AG20443 (cell line): ENCODE results near the gene PACC1.
"Not testable (repeated sequence)": the region's sequence is repeated elsewhere in the genome, so short reads cannot be mapped to it uniquely, and the experiment has no call there.

Source experiments
- DNase-seq: peaks from one replicate; pipeline ENCODE4 v3.0.0; 2012; ENCODE audit warnings: low spot score, mixed read lengths

Gene PACC1

DNA sequence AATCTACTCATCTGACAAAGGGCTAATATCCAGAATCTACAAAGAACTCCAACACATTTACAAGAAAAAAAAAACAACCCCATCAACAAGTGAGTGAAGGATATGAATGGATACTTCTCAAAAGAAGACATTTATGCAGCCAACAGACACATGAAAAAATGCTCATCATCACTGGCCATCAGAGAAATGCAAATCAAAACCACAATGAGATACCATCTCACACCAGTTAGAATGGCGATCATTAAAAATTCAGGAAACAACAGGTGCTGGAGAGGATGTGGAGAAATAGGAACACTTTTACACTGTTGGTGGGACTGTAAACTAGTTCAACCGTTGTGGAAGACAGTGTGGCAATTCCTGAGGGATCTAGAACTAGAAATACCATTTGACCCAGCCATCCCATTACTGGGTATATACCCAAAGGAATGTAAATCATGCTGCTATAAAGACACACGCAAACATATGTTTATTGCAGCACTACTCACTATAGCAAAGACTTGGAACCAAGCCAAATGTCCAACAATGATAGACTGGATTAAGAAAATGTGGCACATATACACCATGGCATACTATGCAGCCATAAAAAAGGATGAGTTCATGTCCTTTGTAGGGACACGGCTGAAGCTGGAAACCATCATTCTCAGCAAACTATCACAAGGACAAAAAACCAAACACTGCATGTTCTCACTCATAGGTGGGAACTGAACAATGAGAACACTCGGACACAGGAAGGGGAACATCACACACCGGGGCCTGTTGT, 18.8 kb downstream of the PACC1 start:
- DNase-seq: not testable (repeated sequence)

DNA sequence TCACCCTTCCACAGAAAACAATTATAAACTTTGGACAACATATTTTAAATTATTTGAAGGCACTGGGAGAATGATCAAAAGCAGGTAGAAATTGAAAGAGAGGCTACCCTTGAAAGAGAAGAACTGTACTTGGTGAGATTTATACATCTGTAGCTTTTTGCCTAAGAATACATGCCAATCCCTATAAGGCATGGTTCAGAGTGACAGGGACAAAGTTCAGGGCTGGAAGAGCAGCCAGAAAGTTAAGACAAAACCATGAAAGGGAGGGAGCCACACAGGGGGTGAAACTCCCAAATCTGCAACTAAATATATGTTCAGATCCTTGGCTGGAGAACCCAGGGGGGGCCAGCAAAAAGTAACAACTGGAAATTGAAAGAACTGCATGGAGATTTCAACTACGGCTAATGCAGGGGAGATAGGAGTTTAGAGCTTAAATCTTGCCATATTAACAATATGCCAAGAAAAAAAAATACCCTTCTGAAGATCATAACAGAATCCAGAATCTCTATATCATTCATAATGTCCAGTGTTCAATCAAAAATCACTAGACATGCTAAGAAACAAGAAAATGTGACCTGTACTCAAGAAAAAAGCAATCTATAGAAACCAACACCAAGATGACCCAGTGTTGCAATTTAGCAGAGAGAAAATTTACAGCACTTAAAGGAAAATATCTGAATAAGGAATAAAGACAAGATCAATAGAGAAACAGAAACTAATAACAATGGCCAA, 25.5 kb downstream of the PACC1 start:
- no peak for DNase-seq

DNA sequence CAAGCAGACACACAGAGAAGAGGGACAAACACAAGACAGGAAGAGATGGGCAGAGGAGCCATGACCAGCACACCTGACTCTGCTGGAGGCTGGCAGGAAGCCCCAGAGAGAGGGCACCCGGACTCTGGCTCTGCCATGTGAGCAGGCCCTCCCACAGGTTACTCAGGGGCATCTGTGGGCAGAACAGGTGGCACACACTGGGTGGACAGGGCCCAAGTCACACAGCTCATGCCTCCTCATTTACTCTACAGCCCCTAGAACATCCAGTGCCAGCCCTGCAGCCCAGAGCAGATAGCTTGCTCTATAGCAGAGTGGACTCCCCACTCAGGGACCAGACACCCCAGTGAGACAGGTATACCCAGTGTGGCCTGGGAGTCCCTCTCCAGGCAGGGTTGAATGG, 28.7 kb downstream of the PACC1 start:
- no peak for DNase-seq

DNA sequence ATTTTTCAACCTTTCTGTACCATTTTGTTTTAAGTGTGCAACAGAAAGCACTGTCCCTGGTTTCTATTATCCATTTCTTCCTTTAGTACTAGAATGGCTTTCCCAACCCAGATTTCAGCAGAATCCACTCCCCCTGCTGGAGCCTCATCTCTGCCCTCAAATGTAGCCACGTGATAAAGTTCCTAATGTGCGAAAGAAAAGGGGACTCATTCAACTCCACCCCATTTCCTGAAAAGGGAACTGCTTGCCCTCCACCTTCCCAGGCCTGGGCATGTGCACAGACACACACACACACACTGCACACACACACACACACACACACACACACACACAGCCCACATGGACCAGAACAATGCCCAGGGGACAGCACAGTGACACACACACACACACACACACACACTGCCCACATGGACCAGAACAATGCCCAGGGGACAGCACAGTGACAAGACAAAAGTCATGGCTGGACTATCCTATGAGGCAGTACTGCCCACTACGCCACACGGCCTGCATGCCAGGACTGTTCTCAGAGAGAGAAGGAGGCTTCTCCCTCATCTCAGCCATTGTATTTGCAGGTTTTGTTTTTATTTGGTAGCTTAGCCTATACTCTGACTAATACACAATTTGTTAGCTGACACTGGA, 33.2 kb downstream of the PACC1 start:
- no peak for DNase-seq

DNA sequence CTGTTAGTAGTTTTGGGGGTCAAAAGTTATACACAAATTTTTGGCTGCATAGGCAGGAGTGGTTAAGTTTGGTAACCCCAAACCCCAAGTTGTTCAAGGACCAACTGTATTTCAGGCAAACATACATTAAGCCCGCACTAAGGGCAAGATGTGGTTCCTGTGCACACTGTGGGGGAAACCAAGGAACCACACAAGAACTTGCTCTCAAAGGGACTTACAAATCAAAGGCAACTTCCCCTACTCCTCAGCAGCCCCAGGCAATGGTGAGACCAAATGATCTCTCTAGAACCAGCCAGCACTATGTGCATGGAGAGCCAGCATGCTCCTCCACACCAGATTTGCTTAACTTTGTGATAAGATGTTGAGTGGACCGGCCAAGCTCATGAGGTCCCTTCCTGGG, 35.3 kb downstream of the PACC1 start:
- no peak for DNase-seq

DNA sequence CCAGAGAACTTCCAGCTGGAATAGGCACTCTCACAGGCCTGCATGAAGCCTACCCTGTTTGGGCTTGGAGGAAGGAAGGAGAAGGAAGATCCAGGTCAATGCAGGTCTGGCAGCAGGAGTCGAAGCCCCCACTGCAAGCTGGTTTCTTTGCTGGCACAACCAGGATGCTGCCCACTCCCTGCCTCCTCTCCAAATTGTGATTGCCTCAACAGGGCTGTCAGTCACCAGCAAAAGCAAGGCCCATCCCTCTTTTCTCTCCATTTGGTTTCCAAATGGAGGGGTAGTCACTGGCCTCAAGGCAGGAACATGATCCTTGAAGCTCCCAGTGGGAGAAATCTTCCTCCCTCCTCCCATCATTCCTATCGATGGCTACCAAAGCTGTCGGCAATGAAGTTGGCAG, 37.0 kb downstream of the PACC1 start:
- DNase-seq: no peak

DNA sequence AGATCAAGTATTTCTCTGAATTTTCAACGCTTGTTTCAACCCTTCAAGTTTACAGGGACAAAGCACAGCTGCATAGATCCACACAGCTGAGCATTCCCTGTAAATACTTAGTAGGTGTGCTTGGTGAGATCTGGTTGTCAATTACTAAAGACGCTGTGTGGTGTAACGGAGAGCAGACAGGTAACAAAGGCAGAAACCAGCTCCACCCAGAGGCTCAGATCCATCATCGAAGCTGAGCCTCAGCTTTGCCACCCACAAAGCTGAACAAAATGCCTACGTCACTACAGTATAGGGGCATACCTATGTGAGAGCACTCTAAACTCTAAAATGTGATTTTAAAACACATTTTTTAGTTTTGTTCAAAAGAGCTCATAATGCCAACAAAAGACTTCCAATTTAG, 38.7 kb downstream of the PACC1 start:
- no peak for DNase-seq

DNA sequence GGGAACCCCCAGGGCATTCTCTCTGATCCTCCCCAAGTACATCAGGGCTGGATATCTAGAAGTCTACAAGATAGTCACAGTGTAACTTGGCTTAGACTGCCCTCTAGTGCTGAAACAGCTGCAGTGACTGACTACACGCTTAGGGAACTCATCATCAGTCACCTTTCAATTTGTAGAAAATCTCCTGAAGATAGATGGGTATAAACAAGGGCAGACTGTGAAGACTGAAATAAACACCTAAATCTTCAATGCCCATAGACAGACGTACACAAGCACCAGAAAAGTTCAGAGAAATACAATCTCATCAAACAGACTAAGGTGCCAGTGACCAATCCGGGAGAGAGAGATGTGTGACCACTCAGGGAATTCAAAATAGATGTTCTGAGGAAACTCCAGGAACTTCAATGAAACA, 46.6 kb downstream of the PACC1 start:
- peak; percentile 79 for DNase-seq

DNA sequence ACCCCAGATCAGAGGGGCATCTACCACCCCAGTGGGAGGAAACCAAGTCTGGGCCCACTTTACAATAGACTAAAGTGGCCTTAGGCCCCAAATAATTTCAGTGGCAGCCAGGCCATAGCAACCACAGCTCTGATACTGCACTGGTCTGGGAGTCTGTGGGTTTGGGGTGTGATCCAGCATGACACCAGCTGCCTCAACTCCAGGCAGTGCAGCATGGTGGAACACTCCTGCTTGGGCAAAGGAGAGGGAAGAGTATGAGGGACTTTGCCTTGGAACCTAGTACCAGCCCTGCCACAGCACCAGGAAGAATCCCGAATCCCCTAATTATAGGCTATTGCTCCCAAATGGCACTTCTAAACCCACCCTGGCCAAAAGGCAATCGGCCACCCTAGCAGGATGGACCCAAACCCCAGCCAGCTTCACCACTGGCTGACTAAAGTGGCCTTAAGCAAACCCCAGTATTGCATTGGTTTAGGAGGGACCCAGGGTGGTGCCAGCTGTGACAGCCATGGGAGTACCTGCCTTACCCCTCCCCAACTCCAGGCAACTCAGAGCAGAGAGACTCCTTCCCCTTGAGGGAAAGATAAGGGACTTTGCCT, 47.1 kb downstream of the PACC1 start:
- DNase-seq: no peak

DNA sequence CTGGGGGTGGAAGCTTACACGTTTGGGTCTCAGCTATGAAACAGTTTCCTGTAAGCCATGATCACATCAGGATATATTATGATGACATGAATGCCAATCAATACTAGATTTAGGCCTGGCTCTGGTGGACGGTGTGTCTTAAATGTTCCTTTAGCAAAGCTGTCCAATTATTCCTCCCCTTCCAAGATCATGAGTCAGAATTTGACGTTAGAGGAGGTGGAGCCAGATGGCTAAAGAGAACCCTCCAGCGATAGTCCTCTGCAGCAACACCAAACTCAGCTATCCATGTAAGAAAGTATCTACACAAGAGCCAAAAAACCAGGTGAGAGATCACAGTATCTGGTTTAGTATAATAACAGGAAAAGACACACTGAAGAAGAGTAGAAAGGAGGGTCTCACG, 47.8 kb downstream of the PACC1 start:
- peak; percentile 75 for DNase-seq

DNA sequence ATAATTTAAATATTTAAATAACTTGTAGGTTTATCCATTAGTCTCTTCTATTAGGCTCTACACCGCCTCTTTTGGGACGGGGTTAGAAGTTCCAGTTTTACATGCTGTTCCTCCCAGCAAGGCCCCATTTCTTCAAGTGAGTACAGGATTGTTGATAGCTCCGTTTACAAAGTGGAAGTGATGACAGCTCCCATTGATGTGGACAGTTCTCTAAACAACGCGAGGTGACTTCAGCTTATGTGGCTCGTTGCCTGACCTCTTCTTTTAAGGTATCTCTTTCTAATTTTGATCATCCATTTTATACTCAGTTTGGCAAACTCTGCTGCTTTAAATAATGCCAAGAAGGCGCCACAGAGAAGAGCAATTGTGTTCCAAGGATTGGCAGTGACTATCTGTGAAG, 49.7 kb downstream of the PACC1 start:
- DNase-seq: no peak

DNA sequence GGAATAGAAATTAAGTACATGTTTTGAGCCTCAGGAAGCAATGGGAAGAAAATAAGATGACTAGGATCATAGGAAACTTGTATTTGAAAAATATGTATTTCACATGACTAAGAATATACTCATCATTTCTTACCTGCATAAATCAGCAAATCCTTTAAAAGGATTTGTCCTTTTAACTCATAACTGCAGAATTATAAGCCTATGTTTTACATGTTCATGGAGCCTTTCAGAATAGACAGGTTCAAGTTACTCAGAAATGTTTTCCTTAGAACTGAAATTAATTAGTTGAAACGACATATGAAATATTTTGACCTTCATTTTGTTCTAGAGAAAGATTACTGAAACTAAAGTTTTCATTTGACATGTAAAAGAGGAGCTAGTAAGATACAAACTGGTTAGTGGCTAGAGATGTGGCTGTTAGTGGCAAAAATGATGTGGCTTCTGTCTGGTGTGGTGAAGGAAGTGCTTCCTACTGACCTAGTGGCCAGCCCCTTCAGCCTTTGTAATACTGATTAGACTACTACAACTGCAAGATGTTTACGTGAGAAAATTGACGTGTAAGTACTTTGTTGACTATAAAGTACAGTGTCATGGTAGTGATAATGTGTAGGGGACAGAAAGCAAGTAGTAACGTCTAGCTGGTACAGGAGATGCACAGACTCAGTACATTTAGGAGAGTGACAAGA, 54.7 kb downstream of the PACC1 start:
- DNase-seq: no peak

DNA sequence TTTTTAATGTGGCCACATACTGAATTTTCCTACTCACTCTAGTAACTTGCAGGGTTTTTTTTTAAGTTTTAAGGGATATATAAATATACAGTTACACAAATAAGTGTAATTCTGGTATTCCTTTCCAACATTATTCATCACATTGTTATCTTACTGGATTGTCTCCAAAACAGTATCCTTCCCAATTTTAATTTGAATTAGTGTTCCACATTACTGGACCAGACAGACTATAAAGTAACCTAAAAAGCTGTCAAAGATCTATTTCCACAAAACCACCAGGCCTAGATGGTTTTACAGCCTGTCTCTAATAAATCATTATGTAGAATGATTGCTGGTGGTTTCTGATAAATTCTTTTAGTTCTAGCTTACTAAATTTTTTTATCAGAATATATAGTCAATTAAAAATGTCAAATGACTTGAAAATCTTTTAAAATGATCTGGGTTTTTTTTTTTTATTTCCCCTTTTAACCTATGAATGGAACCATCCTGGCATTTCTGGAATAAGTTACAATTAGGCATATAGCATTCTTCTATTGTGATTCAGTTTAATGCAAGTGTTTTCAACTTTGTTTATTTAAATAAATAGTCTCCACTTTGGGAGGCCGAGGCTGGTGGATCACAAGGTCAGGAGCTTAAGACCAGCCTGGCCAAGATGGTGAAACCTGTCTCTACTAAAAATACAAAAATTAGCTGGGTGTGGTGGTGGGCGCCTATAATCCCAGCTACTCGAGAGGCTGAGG, 59.3 kb downstream of the PACC1 start:
- peak; percentile 11 for DNase-seq

DNA sequence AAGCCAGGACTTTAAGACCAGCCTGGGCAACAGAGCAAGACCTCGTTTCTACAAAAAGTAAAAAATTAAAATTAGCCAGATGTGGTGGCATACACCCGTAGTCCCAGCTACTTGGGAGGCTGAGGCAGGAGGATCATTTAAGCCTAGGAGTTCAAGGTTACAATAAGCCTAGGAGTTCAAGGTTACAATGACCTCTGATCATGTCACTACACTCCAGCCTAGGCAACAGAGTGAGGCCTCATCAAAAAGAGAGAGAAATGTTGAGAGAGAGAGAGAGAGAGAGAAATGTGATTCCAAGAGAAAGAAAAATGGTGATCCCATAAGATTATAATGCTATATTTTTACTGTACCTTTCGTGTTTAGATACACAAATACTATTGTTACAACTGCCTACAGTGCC, 60.2 kb downstream of the PACC1 start:
- no peak for DNase-seq

DNA sequence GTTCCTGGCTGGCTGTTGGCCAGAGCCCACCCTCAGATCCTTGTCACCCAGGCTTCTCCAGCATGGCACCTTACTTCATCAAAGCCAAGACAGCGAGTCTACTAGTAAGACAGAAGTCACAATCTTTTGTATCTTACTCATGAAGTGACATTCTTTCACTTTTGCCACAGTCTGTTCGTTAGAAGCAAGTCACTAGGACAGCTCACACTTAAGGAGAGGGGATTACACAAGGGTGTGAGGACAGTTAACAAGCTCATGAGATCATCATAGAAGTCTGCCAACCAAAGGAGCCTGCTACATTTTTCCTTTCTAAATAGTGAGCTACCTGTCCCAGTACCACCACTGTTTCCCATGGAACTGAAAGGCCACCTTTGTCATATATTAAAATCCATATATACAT, 61.5 kb downstream of the PACC1 start:
- DNase-seq: peak; percentile 39

DNA sequence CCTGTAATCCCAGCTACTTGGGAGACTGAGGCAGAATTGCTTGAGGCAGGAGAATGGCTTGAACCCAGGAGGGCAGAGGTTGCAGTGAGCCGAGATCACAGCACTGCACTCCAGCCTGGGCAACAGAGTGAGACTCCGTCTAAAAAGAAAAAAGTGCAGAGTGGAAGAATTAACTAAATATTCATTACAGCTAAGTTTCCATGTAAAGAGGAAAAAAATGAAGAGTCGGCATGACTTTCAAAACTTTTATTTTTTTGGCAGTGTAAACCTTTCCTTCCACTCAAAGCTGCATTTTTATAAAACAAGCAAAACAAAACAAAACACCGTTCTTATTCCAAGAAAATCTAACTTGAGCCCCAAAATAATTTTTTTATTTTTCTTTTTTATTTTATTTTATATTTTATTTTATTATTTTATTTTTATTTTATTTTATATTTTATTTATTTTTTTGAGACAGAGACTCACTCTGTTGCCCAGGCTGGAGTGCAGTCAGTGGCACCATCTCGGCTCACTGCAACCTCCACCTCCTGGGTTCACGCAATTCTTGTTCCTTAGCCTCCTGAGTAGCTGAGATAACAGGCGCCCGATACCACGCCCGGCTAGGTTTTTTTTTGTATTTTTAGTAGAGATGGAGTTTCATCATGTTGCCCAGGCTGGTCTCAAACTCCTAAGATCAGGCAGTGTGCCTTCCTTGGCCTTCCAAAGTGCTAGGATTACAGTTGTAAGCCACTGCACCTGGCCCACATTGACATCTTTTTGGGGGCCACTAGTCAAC, 62.9 kb downstream of the PACC1 start:
- DNase-seq: no peak

DNA sequence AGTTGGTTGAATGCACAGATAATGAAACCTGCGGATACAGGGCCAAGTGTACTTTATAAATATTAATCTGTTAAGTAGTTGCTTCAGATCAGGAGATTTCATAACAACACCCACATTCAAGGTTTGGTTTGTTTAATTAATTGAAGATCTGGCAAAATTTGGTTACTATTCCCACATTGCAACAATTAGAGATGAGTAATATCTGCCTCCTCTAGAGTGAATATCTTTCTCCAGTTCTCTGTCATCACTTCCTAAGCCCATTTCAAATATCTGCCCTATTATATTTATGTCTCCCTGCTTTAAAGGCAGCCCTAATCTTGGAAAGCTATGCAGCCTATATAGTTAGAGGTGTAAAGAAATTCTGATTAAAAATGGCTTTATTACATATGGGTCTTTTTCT, 68.1 kb downstream of the PACC1 start:
- peak; percentile 14 for DNase-seq

DNA sequence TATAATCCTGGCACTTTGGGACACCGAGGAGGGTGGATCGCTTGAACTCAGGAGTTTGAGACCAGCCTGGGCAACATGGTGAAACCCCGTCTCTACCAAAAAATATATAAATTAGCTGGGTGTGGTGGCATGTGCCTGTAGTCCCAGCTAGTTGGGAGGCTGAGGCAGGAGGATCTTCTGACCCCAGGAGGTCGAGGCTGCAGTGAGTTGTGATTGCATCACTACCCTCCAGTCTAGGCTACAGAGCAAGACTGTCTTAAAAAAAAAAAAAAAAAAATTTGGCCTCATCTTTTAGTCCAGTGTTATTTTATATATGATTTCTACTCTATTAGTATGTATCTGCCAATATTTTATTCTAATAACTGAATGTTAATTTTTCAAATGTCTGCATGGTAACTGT, 69.8 kb downstream of the PACC1 start:
- no peak for DNase-seq

DNA sequence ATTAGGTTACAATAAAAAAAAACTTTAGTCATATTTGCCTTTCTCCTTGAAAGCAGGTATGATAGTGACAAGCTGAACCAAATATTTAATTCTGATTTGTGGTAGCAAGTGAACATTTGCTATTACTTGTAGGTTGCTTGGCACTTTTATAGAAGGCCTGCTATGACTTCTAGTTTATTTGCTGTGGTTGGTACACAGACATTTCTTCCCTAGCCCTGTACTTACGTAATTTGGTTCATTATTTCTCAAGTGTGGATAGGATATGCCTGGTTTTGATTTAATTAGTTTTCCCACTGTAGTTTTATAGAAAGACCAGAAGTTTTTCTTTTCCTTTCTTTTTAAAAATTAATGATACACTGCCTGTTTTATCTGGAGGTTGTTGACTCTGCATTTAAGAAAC, 73.6 kb downstream of the PACC1 start:
- no peak for DNase-seq

DNA sequence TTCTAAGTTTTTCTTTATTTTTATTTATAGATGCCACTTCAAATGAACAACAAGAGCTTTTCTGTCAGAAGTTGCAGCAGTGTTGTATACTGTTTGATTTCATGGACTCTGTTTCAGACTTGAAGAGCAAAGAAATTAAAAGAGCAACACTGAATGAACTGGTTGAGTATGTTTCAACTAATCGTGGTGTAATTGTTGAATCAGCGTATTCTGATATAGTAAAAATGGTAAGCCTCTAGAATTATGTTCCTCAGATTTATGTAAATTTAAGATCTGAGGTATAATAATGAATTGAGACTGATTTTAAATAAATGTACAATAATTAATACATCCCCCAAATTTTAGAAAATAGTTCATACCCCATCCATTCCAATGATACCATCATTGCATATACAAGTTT, 85.6 kb downstream of the PACC1 start:
- DNase-seq: no peak

DNA sequence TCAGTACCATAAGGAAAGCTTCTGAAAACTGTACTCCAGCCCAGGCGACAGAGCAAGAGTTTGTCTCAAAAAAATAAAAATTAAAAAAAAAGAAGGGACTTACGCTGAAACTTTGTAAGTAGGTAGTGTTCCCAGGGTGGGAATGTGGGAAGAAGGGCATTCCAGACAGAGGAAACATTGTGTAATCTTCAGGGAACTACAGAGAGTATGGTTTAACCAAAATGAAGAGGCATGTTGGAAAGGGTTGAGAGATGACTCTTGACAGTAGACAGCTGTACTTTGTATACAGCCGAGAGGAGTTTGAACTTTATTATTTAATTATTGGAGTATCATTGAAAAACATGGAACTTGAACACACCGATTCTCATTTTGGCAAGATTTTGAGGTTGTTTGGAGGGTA, 86.4 kb downstream of the PACC1 start:
- DNase-seq: no peak
